Chondrocyte (in vitro differentiated cells): ENCODE measurements around the gene MCM5. TPM values are rescaled to one million over a fixed set of nuclear protein-coding genes. Genes with fewer than 3 reads are reported as not detected.
"Not testable (repeated sequence)": the region's sequence is repeated elsewhere in the genome, so short reads cannot be mapped to it uniquely, and the experiment has no call there.

Source experiments
- DNase-seq: peaks from one replicate; pipeline ENCODE4 v3.0.0; 2021; ENCODE audit warnings: mixed read lengths, low spot score
- H3K27ac Mint-ChIP-seq: one replicate; pipeline ENCODE4 v1.8.0; 2021; ENCODE audit warnings: mild to moderate bottlenecking, moderate library complexity, mixed read lengths; ENCODE audit not compliant: unreplicated experiment
- H3K27me3 Mint-ChIP-seq: 2 replicates; pipeline ENCODE4 v1.8.0; 2021; ENCODE audit warnings: low read depth, mixed read lengths
- H3K36me3 Mint-ChIP-seq: 2 replicates; pipeline ENCODE4 v1.8.0; 2021; ENCODE audit warnings: low read depth, mixed read lengths
- H3K4me1 Mint-ChIP-seq: 2 replicates; pipeline ENCODE4 v1.8.0; 2021; ENCODE audit warnings: low read depth, mild to moderate bottlenecking, mixed read lengths
- H3K4me3 Mint-ChIP-seq: one replicate; pipeline ENCODE4 v1.8.0; 2021; ENCODE audit warnings: mild to moderate bottlenecking, moderate library complexity, mixed read lengths; ENCODE audit not compliant: unreplicated experiment
- H3K9me3 Mint-ChIP-seq: 2 replicates; pipeline ENCODE4 v1.8.0; 2021; ENCODE audit warnings: low read depth, mixed read lengths
- total RNA-seq: library from RNA; stranded (reverse); gene quantifications from 3 replicates; pipeline ENCODE4 v1.2.1, GENCODE V29; 2021
- TF ChIP-seq, protein P1 (sequence below): fragments of 200-600 bp; sonication (generic); IDR thresholded peaks from 2 replicates; pipeline ENCODE4 v1.5.0; 2021; ENCODE audit warnings: antibody characterized with exemption, mild to moderate bottlenecking, moderate library complexity

MCM5 gene
- total RNA-seq, 1 donor from 2014 or later: 14.4 TPM

DNA sequence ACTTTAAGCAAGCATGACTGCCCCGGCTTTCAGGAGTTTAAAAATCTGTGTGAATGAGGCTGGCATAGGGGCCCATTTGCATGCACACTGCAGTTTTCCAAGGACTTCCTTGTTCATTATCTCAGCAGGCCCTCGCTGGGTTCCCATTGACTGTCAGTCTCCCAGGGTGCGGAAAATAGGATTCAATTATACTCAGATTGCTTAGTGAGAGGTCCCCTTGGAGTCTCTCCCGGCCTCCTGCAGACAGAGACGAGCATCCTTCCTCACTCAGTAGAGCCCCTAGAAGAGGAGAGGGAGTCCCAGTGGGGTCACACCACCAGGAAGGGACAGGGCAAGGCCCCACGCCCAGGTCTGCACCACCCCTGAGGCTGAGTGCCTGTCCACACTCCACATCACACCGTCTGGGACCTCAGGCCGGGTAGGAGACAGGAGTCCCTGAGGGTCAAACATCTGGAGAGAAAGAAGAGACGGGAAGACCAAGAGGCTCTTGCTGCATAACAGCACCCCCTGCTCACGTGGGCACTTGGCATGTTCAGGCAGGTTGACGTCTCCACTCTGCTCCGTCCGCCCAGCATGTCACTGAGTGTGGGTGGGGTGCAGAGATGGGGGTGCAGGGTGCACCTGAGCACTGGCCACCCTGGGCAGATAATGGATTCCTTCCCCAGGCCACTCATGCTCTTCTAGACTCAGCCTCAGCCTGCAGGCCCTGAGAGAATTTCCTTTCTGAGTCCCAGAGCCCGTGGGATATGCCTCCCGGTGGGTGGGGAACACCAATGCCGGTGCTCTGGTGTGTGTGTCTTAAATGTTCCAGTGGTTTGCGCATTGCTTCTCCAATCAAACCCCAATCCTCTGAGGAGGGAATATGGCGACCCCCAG is 58.8 kb downstream of the MCM5 start:
- Mint-ChIP-seq H3K36me3 (no peaks in the 10 kb centered on the region), H3K4me3 (no peak overlapping the region), H3K27ac (no peak overlapping the region)

GRCh38 chr22:35459423-35459894 is 59.5 kb downstream of the MCM5 start:
- H3K27me3 Mint-ChIP-seq: peaks cover 5% of the 10 kb centered on the region

More for the DNA sequence above, 58.8 kb downstream of the MCM5 start:
- H3K27me3 Mint-ChIP-seq: peaks cover 8% of the 10 kb centered on the region
- DNase-seq: no peak
- H3K4me1 Mint-ChIP-seq: no peaks in the 10 kb centered on the region
- H3K9me3 Mint-ChIP-seq: peaks cover 4% of the 10 kb centered on the region
- TF ChIP-seq, protein P1, sequence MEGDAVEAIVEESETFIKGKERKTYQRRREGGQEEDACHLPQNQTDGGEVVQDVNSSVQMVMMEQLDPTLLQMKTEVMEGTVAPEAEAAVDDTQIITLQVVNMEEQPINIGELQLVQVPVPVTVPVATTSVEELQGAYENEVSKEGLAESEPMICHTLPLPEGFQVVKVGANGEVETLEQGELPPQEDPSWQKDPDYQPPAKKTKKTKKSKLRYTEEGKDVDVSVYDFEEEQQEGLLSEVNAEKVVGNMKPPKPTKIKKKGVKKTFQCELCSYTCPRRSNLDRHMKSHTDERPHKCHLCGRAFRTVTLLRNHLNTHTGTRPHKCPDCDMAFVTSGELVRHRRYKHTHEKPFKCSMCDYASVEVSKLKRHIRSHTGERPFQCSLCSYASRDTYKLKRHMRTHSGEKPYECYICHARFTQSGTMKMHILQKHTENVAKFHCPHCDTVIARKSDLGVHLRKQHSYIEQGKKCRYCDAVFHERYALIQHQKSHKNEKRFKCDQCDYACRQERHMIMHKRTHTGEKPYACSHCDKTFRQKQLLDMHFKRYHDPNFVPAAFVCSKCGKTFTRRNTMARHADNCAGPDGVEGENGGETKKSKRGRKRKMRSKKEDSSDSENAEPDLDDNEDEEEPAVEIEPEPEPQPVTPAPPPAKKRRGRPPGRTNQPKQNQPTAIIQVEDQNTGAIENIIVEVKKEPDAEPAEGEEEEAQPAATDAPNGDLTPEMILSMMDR: no peak

DNA sequence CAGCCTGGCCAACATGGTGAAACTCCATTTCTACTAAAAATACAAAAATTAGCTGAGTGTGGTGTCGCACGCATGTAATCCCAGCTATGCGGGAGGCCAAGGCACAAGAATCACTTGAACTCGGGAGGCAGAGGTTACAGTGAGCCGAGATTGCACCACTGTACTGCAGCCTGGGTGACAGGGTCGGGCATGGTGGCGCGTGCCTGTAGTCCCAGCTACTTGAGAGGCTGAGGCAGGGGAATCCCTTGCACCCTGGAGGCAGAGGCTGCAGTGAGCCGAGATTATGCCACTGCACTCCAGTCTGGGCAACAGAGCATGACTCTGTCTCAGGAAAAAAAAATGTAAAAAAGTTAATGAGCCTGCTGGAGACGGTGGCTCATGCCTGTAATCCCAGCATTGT is 60.0 kb downstream of the MCM5 start:
- not testable (repeated sequence) for H3K4me1 Mint-ChIP-seq, H3K27me3 Mint-ChIP-seq, DNase-seq, H3K27ac Mint-ChIP-seq, H3K36me3 Mint-ChIP-seq, H3K9me3 Mint-ChIP-seq, H3K4me3 Mint-ChIP-seq

More at GRCh38 chr22:35459423-35459894, 59.5 kb downstream of the MCM5 start:
- TF ChIP-seq, protein P1: no peak
- Mint-ChIP-seq H3K9me3 (peaks cover 4% of the 10 kb centered on the region), H3K4me3 (no peak overlapping the region), H3K36me3 (no peaks in the 10 kb centered on the region), H3K27ac (no peak overlapping the region), H3K4me1 (no peaks in the 10 kb centered on the region)
- no peak for DNase-seq

GRCh38 chr22:35460688-35461087 is 60.7 kb downstream of the MCM5 start:
- no peak overlapping the region for H3K4me3 Mint-ChIP-seq
- TF ChIP-seq, protein P1: no peak
- no peak overlapping the region for H3K27ac Mint-ChIP-seq
- no peaks in the 10 kb centered on the region for H3K36me3 Mint-ChIP-seq
- H3K27me3 Mint-ChIP-seq: peaks cover 5% of the 10 kb centered on the region
- H3K4me1 Mint-ChIP-seq: no peaks in the 10 kb centered on the region
- no peak for DNase-seq
- peaks cover 4% of the 10 kb centered on the region for H3K9me3 Mint-ChIP-seq

- Mint-ChIP-seq H3K4me1 (peaks cover 2% of the 10 kb centered on the region), H3K9me3 (peaks cover 4% of the 10 kb centered on the region), H3K4me3 (no peak overlapping the region), H3K36me3 (no peaks in the 10 kb centered on the region), H3K27me3 (peaks cover 3% of the 10 kb centered on the region), H3K27ac (no peak overlapping the region)
- TF ChIP-seq, protein P1: no peak
- no peak for DNase-seq
Measured at GRCh38 chr22:35462498-35463230, 62.7 kb downstream of the MCM5 start.
